NCI-H345 (cell line): ENCODE data around the gene SLF2.
"Not testable (repeated sequence)": the region's sequence is repeated elsewhere in the genome, so short reads cannot be mapped to it uniquely, and the experiment has no call there.

Experiments
- DNase-seq: peaks from one replicate; lab custom pipeline; 2025; lab: John Stamatoyannopoulos, UW

Gene SLF2

DNA sequence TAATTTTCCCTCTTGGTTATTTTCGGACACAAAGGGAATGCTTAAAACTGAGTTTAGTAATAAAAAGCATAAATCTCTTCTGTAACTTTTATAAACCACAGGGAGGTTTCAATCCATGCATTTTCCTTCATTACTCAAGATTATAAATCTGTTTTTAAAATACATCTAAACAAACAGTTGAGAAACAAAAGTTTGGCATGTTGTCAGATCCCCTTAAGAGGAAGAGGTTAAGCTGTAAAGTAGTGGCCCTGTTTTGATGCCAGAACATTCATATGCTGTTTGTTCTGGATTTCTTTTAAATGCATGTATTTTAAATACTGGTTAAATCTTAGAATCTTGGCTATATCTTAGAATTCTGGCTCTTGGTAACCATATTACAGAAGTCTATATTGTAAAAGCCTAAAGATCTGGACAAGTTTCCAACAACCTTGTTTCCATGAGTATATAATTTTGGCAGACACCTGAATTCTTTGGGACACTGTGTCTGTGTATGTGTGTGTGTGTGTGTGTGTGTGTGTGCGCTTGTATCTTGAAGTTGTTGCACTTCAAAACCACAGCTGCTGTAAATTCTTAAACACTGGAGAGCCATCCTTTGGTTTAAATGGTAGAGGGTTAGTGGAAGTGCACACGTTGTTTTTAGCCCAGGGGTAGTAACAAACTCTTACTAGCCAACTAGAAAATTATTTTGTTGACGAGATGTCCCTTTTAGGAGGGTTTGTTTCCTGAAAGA lies 49.8 kb downstream of the SLF2 start:
- no peak for DNase-seq

DNA sequence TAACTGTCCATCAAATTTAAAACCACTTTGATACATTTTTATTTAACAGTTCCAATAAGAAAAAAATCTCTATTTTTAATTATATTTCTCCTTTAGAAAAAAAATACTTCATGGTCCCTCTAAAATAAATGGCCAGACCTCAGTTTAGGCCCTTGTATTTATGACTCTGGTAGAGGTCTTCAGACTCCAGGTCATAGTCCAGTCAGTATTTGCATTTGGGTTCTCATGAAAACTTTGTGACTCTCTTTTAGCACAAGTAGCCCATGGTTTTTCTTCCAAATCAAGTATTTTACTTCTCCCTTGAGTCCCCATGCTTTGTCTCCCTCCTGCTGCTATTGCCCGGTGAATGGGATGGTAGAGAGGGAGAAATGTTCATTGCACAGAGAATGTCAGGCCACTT lies 51.1 kb downstream of the SLF2 start:
- no peak for DNase-seq

DNA sequence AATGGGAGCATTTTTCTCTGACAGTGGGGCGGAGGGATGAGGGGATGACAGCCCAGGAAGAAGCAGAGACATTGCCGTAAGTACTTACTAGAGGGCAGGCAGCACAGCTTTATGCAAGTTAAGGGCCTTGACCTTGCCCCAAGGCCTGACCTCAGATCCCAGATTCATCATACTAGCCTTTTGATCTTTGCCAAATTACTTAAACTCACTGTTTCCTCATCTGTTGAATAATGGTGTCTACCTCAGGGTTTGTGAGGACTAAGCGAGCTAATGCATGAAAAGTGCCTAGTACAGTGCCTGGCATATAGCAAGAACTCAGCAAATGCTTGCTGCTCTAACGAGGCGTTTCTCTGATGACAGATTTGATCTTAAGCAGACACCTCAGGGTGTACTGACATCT lies 53.1 kb downstream of the SLF2 start:
- DNase-seq: no peak

DNA sequence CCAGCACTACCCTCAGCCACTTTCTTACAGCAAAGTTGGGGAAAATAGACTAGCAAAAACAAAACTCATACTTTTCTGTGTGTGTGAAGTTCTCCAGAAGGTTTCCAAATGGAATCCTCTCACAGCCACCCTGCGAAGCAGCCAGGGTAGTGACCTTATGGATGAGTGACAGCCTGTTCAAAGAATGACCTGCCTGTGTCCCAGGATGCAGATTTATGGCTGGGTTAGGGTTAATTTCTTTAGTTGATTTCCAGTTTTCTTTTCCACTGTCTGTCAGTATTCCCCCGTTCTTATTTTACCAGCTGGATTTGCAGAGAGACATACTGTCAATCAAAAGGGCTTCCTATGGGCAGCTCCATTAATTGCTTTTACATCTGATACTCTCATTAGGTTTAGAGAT lies 54.1 kb downstream of the SLF2 start:
- no peak for DNase-seq

DNA sequence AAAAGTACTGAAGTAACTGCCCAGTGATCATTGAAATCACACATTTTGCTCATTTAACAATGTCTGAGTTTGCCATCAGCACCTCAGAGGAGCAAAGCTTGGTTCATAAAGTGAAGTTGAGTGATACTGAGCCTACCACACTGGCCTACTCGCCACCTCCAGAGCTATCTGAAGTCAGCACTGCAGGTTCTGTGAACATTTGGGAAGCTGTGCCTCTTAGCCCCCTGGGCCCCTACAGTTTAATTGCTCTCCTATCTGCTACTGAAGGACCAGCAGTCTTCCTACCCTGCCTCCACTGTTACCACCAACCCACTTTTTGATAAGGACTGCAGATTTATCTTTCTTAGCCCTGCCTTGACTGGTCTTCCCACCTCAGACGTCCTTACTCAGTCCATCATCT lies 54.6 kb downstream of the SLF2 start:
- DNase-seq: no peak

DNA sequence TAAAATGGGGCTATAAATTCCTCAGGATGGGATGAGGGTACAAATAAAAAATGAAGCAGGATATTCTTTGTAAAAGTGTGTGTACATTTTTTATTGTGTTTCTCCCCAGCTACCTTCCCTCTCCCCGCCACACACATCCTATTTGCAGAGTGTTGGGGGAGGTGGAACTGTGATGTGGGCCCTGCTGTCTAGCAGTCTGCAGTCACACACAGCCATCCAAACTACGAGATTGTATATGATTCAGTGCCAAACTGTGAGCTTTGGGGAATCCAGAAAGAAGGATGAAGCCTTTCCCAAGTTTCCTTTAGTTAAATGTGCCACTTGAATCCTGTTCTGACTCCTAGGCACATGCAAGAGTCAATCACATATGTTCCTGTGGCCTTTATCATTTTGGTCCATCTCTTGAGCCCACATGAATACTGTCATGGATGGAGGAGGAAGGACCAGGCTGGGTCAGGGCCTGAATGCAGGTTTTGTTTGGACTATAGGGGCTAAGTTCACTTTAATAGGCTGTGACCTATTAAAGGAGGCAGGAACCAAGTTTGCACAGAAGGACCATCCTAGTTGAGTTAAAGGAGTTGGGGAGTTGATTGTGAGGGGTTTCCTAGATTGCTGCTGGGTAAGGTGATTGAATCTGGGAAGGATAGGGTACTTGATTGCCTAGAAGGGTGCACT lies 55.4 kb downstream of the SLF2 start:
- no peak for DNase-seq

DNA sequence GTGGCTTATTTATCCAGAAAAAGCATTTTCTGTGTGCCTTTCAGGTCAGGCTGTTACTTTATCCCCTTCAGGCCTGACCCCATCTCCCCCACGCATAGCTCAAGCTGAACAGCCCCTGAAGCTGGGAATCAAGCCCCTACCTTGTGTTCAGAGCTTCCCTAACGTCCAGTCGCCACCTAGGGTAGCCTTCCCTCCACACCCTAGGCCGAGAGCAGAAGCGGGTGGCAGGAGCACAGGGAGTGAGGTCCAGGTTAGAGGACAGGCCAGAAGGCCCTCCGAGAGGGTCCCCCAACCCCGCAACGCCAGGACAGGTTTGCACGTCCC lies 56.1 kb downstream of the SLF2 start:
- no peak for DNase-seq

DNA sequence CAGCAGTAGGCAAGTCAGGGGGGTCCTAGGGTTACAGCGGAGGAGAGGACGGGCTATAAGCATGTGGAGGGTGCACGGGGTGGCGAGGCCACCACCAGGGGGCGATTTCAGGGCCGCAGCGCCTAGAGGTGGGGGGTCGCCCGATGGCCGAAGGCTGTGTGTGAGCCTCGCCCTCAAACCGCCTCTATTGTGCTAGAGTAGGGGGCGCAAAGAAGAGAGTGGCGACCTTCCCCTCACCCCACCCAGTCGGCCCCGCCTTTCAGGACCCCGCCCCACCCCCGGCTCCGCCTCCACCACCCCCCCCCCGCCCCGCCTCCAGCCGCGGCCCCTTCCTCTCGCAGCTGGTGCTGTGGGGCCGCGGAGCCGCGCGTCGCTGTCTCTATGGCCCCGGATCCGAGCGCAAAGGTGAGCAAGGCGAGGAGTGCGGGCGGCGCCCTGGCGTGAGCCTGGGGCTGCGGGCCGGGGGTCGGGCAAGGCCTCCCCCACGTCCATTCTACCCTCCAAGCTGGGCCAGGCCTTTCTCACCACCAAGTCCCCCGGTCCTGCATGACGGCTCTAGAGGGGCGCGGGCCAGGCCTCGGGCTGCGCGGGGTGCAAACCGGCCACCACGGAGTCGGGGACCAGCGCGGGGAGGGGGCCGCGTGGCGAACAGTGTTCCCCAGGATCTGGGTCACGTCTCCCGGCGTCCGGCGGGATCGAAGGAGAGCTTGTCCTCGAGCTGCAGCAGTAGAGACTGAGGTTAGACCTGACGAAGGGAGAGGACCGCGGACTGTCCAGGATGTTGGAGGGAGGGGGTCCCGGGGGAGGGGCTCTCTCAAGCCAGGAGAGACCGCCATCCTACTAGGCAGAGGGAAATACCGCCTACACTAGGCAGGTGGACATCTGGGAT lies 56.7 kb downstream of the SLF2 start, which contains the start of gene SEMA4G:
TSS of gene SEMA4G (plus strand) at position 318 of the 889 bp plus-strand sequence. CDS start 3,409 bp downstream, outside the sequence.
- peak; percentile 53 for DNase-seq

DNA sequence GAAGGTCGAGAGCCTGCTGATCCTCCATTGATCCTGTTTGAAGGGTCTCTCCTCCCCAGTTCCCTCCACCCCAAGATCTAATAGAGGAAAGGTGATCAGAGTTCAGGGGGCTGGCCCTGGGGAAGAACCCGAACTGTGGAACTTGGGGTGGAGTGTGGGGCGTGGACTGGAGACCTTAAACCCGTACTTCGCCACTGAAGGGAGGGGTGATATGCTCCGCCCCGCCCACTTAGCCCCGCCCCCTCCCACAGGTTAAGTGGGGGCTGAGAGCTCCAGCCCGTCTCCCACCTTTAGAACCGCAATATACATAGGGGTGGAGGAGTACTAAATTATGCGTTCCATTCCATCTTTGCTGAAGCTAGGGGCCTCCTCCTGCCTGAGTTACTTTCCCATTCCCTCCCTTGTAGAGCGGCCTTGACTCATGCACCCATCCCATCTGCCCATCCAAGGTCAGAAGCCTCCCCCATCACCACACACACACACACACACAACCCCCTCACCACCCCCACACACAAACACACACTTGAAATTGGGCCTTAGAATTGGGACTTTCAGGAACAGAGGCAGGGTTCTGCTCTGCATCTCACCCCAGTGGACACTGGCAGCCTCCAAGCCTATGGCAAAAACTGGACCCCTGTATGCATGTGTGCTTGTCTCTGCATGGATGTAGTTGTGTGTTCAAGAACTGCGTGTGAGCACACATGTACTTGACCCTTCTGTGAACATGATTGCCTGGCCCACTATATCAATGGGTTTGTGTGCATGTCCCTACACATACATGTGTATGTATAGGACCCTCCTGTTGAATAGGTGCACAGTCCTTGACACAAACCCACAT lies 57.5 kb downstream of the SLF2 start:
- peak; percentile 27 for DNase-seq

DNA sequence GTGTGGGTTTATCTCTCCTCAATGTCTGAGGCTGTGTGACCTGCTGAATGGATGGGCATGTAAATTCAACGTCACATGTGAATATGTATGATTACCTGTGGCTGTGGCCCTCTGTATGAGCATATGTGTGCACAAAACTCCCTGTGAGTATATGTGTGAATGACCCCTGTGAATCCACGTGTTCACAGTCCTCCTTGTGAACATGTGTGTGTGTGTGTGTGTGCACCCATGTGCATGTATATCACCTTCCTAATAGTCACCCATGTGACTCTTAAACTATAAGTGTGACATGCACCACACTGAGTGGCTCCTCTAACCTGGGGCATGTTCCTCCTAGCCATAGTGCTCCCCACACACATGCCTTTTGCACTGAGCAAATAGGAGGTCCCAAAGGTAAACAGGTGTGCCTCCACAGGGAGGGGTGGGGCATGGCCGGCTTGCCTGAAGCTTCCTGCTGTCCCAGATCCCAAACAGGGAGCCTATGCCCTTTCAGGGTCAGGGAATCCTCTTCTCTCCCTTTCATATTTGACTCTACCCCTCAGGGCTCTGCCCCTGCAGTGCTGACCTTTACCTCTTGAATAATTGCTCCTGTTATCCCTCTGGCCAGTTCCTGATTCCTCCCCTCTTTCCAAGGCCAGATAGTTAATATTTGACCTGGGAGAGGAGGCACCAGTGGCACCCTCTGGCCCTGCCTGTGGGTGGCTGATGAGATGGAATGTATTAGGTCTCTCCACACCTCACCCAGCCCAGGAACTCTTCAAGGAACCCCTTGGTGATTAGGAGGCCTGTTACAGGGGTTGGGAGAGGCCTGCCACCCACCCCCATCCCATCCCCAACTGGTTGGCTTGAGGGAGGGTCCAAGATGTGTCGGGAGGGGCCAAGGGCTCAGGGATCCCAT lies 58.4 kb downstream of the SLF2 start:
- DNase-seq: no peak

DNA sequence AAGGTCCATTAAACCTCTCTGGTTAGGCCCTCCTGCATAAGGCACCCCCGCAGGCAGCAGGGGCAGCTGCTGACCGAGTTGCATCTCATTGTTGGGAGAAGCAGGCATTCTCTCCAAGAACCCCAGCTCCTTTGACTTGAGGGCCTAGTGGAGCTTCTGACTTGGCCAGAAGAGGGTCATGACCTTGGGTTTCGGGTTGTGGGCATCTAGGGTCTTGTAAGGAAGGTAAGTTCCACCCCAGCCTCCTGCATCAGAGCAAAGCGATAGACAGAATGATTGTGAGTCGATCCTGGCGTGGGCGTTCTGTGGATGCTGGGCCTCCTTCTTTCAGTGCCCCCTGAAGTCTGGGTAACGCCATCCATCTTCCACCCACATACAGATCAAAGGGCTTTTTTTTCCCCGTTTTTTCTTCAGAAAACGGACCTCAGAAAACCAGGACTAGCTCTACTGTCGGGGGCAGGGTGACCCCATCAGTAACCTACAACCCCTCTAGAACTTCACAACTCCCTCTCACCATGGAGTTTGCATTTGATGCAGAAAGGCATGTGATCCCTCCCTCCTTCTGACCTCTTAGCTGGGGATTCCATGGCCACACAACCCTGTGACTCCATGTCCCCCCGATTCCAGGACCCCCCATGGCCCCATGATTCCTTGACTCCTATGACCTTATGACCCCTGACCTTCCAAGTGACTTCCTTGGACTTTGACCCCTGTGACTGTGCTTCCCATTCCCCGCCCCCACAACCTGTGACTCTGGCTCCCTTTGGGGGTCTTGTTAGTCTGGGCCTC lies 59.5 kb downstream of the SLF2 start:
- DNase-seq: no peak

DNA sequence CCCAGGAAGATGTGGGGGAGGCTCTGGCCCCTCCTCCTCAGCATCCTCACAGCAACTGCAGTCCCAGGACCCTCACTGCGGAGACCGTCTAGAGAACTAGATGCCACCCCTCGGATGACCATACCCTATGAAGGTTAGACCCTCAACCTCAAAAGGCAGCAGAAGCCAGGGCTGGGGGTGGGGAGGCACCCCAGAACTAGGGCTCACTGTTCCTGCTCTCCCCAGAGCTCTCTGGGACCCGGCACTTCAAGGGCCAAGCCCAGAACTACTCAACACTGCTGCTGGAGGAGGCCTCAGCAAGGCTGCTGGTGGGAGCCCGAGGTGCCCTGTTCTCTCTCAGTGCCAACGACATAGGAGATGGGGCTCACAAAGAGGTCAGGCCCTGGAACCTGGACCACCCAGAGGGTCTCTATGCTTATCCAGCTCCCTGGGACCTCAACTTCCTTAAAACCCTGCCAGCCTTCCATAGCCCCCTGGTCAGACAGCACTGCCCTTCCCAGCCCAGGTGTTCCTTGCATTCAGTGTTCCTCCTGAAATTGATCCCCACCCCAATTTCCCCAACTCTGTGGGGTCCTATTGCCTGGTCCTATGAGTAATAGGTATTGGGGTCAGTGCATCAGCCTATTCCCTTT lies 60.3 kb downstream of the SLF2 start:
- no peak for DNase-seq

DNA sequence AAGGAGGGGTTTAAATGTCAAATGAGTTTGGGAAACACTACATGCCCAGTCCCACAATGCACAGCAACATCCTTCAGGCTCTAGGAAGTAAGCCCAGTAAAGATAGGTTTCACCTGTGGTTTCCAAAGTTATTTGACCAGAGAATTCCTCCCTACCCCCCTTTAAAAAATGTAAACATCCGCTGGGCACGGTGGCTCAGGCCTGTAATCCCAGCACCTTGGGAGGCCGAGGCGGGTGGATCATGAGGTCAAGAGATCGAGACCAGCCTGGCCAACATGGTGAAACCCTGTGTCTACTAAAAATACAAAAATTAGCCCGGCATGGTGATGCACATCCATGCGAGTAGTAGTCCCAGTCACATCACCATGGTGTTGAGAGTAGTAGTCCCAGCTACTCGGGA lies 62.6 kb downstream of the SLF2 start:
- DNase-seq: not testable (repeated sequence)

DNA sequence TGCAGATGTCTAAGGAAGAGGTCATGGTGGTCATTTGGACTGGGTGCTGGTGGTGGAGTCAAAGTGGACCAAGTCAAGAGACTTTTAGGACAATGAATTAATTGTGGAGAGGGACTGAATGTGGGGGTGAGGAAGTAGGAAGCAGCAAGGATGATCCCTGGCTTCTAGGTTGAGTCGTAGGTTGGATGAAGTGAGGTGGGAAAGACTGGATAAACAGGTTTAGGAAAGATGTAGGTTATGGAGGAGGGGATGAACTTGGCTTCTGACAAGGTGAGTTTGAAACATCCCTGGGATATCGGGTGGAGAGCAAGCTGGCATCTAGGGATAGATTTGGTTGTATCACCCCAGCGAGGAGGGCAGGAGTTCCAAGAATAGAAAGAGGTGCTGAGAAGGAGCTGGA lies 64.1 kb downstream of the SLF2 start:
- no peak for DNase-seq

DNA sequence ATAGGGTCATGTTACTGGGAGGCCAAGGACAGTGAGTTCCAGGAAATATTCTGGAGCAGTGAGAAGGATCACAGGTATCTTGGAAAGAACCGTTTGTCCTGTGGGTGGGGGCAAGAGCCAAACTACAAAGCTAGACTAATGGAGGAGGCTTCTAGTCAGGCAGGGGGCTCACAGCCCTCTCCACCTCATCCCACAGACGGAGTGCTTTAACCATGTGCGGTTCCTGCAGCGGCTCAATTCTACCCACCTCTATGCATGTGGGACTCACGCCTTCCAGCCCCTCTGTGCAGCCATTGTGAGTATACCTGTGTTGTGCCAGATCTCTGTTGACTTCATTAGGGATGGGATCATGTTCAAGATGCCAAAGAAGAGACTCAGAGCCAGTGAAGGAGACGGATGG lies 64.7 kb downstream of the SLF2 start:
- DNase-seq: no peak

DNA sequence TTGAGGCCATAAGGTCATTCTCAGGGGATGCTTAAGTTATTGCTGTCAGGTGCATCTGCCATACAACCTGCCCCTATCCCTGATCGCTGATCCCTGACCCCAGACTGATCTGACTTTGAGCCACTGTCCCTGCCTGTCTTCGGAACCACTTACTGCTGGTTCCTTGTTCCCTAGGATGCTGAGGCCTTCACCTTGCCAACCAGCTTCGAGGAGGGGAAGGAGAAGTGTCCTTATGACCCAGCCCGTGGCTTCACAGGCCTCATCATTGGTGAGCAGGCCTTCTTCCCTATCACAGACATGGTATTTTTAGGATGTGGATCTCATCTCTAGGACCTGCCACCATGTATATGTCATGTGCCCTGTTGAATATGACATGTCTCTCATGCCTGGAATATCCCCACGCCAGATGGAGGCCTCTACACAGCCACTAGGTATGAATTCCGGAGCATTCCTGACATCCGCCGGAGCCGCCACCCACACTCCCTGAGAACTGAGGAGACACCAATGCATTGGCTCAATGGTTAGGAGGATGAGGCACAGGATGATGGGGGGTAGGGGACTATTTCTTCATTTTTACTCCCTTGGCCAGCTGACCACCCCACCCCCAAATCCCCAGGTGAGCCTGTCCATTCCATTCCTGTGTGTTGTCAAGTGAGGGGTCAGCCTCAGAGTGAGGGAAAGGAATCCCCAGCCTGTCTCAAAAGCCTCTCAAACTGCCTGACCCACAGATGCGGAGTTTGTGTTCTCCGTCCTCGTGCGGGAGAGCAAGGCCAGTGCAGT lies 65.5 kb downstream of the SLF2 start:
- no peak for DNase-seq

DNA sequence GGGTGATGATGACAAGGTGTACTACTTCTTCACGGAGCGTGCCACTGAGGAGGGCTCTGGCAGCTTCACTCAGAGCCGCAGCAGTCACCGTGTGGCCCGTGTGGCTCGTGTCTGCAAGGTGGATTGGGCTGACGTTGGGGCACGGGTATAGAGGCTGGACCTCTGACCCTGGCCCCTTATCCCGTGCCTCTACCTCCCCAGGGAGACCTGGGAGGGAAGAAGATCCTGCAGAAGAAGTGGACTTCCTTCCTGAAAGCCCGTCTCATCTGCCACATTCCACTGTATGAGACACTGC lies 66.1 kb downstream of the SLF2 start:
- no peak for DNase-seq

DNA sequence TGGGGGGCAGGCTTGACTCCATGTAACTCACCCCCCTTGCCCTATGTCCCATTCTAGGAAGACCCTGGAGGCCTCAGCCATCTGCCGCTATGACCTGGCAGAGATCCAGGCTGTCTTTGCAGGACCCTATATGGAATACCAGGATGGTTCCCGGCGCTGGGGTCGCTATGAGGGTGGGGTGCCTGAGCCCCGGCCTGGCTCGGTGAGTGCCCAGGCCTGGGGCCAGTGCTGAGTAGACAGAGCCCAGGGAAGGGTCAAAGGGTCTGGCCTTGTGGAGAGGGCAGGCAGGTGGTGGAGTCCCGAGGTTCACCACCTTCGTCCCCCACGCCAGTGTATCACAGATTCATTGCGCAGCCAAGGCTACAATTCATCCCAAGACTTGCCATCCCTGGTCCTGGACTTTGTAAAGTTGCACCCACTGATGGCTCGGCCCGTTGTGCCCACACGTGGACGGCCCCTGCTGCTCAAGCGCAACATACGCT lies 67.1 kb downstream of the SLF2 start:
- no peak for DNase-seq

DNA sequence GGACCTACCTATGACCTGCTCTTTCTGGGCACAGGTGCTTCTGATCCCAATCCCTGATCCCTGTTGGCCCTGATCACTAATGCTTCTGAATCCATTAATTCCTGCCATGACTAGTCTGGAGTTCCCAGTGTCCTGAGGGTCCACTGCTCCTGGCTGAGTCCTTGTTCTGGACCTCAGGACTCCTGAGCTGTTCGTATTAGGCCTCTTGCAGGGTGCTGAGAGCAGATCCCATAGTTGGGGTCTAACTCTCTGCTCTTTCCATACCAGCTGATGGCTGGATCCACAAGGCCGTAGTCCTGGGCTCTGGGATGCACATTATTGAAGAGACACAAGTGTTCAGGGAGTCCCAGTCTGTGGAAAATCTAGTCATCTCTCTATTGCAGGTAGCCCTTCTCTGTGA lies 67.5 kb downstream of the SLF2 start:
- no peak for DNase-seq
